A549 (cell line): ENCODE data around the gene ZNF341.
A peak's percentile ranks its signal among the peaks of the same experiment; 100 is the strongest.

ENCODE experiments used
- POLR2A ChIP-seq: IDR thresholded peaks from 2 replicates; pipeline ENCODE4 v1.6.1; 2012; ENCODE audit warnings: mild to moderate bottlenecking, low read length
- TF ChIP-seq, protein P1 (sequence below): fragments of 450-650 bp; IDR thresholded peaks from 2 replicates; pipeline ENCODE4 v1.6.1; 2014; ENCODE audit warnings: antibody characterized with exemption
- TF ChIP-seq, protein P2 (sequence below): fragments of >200 bp; sonication (Bioruptor Twin); formaldehyde crosslinking; IDR thresholded peaks from 3 replicates; pipeline ENCODE4 v1.5.1; 2016

DNA sequence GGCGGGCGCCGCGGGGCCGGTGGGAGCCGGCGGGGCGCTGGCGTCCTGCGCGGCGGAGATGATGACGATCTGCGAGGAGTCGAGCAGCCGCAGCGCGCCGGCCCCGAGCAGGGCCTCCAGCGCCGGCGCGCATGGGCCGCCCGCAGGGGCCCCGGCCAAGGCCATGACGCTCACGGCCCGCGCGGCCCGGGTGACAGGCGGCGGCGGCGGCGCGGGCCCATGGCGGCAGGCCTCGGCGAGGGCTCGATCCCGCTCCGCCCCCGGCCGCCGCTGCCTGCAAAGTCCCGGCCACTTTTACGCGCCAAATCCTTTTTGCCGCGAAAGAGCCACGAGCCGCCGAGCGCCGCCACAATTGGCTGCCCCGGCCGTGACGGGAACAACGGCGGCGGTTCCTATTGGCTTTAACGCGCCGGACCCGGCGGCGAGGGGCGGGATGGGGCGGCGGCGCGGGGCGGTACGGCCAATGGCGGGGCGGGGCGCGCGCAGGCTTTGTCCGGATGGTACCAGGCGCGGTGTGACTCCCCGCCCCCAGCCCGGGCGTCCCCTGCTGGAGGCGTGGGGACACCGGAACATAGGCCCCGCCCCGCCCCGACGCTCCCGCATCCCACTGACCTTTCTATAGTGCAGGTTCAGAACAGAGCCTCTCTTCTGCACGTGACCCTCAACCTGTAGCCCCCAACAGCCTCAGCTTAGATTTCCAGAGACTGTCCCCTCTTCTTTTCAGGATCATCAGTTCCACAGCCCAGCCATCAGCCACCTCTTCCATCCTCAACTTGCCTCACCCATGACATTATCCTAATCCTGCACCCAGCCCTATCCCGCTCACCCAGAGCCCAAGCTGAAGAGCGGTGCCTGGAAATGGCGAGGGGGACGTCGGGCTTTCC lies 45.5 kb upstream of the ZNF341 start, which contains the start of gene E2F1:
- TF ChIP-seq, protein P1, sequence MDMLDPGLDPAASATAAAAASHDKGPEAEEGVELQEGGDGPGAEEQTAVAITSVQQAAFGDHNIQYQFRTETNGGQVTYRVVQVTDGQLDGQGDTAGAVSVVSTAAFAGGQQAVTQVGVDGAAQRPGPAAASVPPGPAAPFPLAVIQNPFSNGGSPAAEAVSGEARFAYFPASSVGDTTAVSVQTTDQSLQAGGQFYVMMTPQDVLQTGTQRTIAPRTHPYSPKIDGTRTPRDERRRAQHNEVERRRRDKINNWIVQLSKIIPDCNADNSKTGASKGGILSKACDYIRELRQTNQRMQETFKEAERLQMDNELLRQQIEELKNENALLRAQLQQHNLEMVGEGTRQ, result peak; percentile 40
- TF ChIP-seq, protein P2, sequence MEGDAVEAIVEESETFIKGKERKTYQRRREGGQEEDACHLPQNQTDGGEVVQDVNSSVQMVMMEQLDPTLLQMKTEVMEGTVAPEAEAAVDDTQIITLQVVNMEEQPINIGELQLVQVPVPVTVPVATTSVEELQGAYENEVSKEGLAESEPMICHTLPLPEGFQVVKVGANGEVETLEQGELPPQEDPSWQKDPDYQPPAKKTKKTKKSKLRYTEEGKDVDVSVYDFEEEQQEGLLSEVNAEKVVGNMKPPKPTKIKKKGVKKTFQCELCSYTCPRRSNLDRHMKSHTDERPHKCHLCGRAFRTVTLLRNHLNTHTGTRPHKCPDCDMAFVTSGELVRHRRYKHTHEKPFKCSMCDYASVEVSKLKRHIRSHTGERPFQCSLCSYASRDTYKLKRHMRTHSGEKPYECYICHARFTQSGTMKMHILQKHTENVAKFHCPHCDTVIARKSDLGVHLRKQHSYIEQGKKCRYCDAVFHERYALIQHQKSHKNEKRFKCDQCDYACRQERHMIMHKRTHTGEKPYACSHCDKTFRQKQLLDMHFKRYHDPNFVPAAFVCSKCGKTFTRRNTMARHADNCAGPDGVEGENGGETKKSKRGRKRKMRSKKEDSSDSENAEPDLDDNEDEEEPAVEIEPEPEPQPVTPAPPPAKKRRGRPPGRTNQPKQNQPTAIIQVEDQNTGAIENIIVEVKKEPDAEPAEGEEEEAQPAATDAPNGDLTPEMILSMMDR, result no peak
- TF ChIP-seq POLR2A, result no peak
